Left lung (tissue), 10 donors: ENCODE data around the gene OSER1. TPM values are rescaled to one million over a fixed set of nuclear protein-coding genes. Genes with fewer than 3 reads are reported as not detected.

Experiments
- ATAC-seq: fragments of 200-7000 bp; cut with Tn5 transposase; one replicate; pipeline ENCODE4 v1.9.1; 2020; ENCODE audit warnings: moderate library complexity
- DNase-seq, 4 donors: peaks; one replicate each; pipeline ENCODE4 v3.0.0-alpha.2; 2013 to 2020
- H3K27ac ChIP-seq, 2 donors: fragments of 200-600 bp; sonication (generic) in 1 of 2; one replicate each; pipeline versions ENCODE4 v1.5.0 to v1.8.0; 2020 to 2021
- H3K27me3 ChIP-seq, 2 donors: fragments of 200-600 bp; sonication (generic) in 1 of 2; one replicate each; pipeline versions ENCODE4 v1.5.0 to v1.8.0; 2020 to 2021
- H3K36me3 ChIP-seq, 2 donors: fragments of 200-600 bp; sonication (generic) in 1 of 2; one replicate each; pipeline versions ENCODE4 v1.5.0 to v1.8.0; 2020 to 2021
- H3K4me1 ChIP-seq, 2 donors: fragments of 200-600 bp; one replicate each; pipeline ENCODE4 v1.8.0; 2021
- H3K4me3 ChIP-seq, 2 donors: fragments of 200-600 bp; sonication (generic) in 1 of 2; one replicate each; pipeline versions ENCODE4 v1.5.0 to v1.8.0; 2020 to 2021; ENCODE audit warnings: mild to moderate bottlenecking in 1 of 2
- H3K9me3 ChIP-seq, 2 donors: fragments of 200-600 bp; sonication (generic) in 1 of 2; one replicate each; pipeline versions ENCODE4 v1.5.0 to v1.8.0; 2020 to 2021
- intact Hi-C, 2 donors: fragments of 100-400 bp; cut with DNase I; formaldehyde crosslinking; loops; one replicate each; pipeline versions ENCODE4 v1.11.2 to v1.14.2; 2022
- polyA plus RNA-seq, 6 donors: library from polyadenylated mRNA; unstranded; fragments of 120-200 nt; gene quantifications; one replicate each; pipeline ENCODE4 v1.2.1, GENCODE V29; 2013; ENCODE audit not compliant: insufficient read length in 6 of 6
- total RNA-seq, 2 donors: library from RNA; stranded (reverse); fragmentation: NEBNext Ultra II Directional; extraction: Animal tissue kit (Norgen Biotek cat#: 25700); gene quantifications; one replicate each; pipeline ENCODE4 v1.2.1, GENCODE V29; 2021
- TF ChIP-seq, protein P1 (sequence below), 2 donors: fragments of 200-600 bp; sonication (generic) in 1 of 2; IDR thresholded peaks; one replicate each; pipeline versions ENCODE4 v1.5.0 to v1.8.0; 2021; ENCODE audit warnings: antibody characterized with exemption in 2 of 2
- donor health status: DM: no; HTN: yes; CAD: no.
- donor health status: DM: no; HTN: no; CAD: no.

OSER1 gene
- total and polyA plus RNA-seq, 8 donors, result 22.3 to 44.8 (median 36.8) TPM

GRCh38 chr20:44146272-44146671, 64.3 kb downstream of the OSER1 start:
- Histone ChIP-seq H3K27me3 (peaks cover 0 to 12% of the 10 kb centered on the region in 2 donors), H3K4me3 (no peak overlapping the region), H3K27ac (no peak overlapping the region), H3K36me3 (no peaks in the 10 kb centered on the region), H3K4me1 (no peaks in the 10 kb centered on the region), H3K9me3 (no peaks in the 10 kb centered on the region)
- intact Hi-C loops, result no loop called here
- DNase-seq, result no peak
- TF ChIP-seq, protein P1, sequence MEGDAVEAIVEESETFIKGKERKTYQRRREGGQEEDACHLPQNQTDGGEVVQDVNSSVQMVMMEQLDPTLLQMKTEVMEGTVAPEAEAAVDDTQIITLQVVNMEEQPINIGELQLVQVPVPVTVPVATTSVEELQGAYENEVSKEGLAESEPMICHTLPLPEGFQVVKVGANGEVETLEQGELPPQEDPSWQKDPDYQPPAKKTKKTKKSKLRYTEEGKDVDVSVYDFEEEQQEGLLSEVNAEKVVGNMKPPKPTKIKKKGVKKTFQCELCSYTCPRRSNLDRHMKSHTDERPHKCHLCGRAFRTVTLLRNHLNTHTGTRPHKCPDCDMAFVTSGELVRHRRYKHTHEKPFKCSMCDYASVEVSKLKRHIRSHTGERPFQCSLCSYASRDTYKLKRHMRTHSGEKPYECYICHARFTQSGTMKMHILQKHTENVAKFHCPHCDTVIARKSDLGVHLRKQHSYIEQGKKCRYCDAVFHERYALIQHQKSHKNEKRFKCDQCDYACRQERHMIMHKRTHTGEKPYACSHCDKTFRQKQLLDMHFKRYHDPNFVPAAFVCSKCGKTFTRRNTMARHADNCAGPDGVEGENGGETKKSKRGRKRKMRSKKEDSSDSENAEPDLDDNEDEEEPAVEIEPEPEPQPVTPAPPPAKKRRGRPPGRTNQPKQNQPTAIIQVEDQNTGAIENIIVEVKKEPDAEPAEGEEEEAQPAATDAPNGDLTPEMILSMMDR (IDR thresholded peaks at IDR 0.05), result no peak
- ATAC-seq, result no peak

Other genes starting within 250 kb of the OSER1 start
- gene JPH2, start 23.6 kb downstream of the OSER1 start, total RNA-seq, result 1 to 10 TPM; 3.4 to 7.4 TPM
- 1 to 10 TPM in 3 of 6 donors, under 1 TPM in 3; 0.83 to 1.9 (median 1.1) TPM for gene JPH2, start 23.6 kb downstream of the OSER1 start, polyA plus RNA-seq
- gene GDAP1L1, start 36.5 kb upstream of the OSER1 start, total RNA-seq, result not detected
- gene GDAP1L1, start 36.5 kb upstream of the OSER1 start, polyA plus RNA-seq, result under 1 TPM; 0.18 to 0.53 (median 0.38) TPM
- gene FITM2, start 100.4 kb upstream of the OSER1 start, total RNA-seq, result 10 to 100 TPM; 11.4 to 15.3 TPM
- 1 to 10 TPM; 6.8 to 9.9 (median 8.0) TPM for gene FITM2, start 100.4 kb upstream of the OSER1 start, polyA plus RNA-seq
- gene R3HDML, start 126.3 kb upstream of the OSER1 start, total RNA-seq, result 1 to 10 TPM in 1 of 2 donors, not detected in 1; 2.0 TPM
- gene R3HDML, start 126.3 kb upstream of the OSER1 start, polyA plus RNA-seq, result not detected
- 1 to 10 TPM in 1 of 2 donors, under 1 TPM in 1; 0.21 to 3.5 TPM for gene HNF4A, start 144.9 kb upstream of the OSER1 start, total RNA-seq
- 1 to 10 TPM in 2 of 6 donors, under 1 TPM in 4; 0.70 to 1.6 (median 0.96) TPM for gene HNF4A, start 144.9 kb upstream of the OSER1 start, polyA plus RNA-seq